CD14-positive monocyte (primary cell): Measurements from ENCODE around the gene TSSK6. TPM values are rescaled to one million over a fixed set of nuclear protein-coding genes. Genes with fewer than 3 reads are reported as not detected.
A peak's percentile ranks its signal among the peaks of the same experiment; 100 is the strongest.

Experiments used
- DNase-seq, 3 donors: peaks; one replicate each; pipeline ENCODE4 v3.0.0-alpha.2; 2011 to 2022
- H2AFZ ChIP-seq: 2 replicates; pipeline ENCODE4 v1.6.0; 2012; ENCODE audit warnings: mild to moderate bottlenecking, low read depth, low read length, inconsistent platforms; ENCODE audit not compliant: insufficient read depth, poor library complexity, severe bottlenecking
- H3K27ac ChIP-seq, 2 donors: 1 replicate in 1 of 2; 2 replicates in 1 of 2; pipeline ENCODE4 v1.5.1; 2012 to 2013; ENCODE audit warnings: low read length in 2 of 2, control low read depth in 1 of 2, inconsistent platforms in 1 of 2, low read depth in 1 of 2, mild to moderate bottlenecking in 1 of 2
- H3K27me3 ChIP-seq, 2 donors: one replicate each; pipeline versions ENCODE4 v1.6.0 to v1.6.1; 2011 to 2013; ENCODE audit warnings: low read length in 2 of 2; ENCODE audit not compliant: control insufficient read depth in 2 of 2, insufficient read depth in 2 of 2
- H3K36me3 ChIP-seq, 2 donors: replicated peaks in 1 of 2; 1 replicate in 1 of 2; 2 replicates in 1 of 2; pipeline versions ENCODE4 v1.5.1 to v1.6.1; 2012 to 2013; ENCODE audit warnings: low read length in 2 of 2, control low read depth in 1 of 2, inconsistent platforms in 1 of 2, mild to moderate bottlenecking in 1 of 2; ENCODE audit not compliant: insufficient read depth in 2 of 2, control insufficient read depth in 1 of 2
- H3K4me1 ChIP-seq, 2 donors: 1 replicate in 1 of 2; 2 replicates in 1 of 2; pipeline versions ENCODE4 v1.5.1 to v1.6.1; 2012 to 2013; ENCODE audit warnings: low read length in 2 of 2, control low read depth in 1 of 2, inconsistent platforms in 1 of 2, mild to moderate bottlenecking in 1 of 2, moderate library complexity in 1 of 2; ENCODE audit not compliant: insufficient read depth in 2 of 2, control insufficient read depth in 1 of 2
- H3K4me2 ChIP-seq: replicated peaks from 2 replicates; pipeline ENCODE3; 2012; ENCODE audit warnings: low read length, moderate library complexity, mild to moderate bottlenecking; ENCODE audit not compliant: poor library complexity, severe bottlenecking; ENCODE audit errors: extremely low read depth
- H3K4me3 ChIP-seq, 3 experiments: fragments of 200-600 bp in 1 of 3; sonication (generic) in 1 of 3; replicated peaks in 1 of 3; 1 replicate in 2 of 3; 2 replicates in 1 of 3; pipeline ENCODE4 v1.5.1; 2011 to 2013; ENCODE audit warnings: low read length in 3 of 3, mild to moderate bottlenecking in 3 of 3, control low read depth in 2 of 3, low read depth in 2 of 3, inconsistent platforms in 1 of 3, moderate library complexity in 1 of 3
- H3K79me2 ChIP-seq: 2 replicates; pipeline ENCODE4 v1.6.0; 2012; ENCODE audit warnings: mild to moderate bottlenecking, control low read depth, inconsistent platforms, low read length, moderate library complexity; ENCODE audit not compliant: insufficient read depth
- H3K9ac ChIP-seq: 2 replicates; pipeline ENCODE4 v1.6.0; 2017; ENCODE audit warnings: low read length, mild to moderate bottlenecking; ENCODE audit not compliant: insufficient read depth, poor library complexity, severe bottlenecking
- H3K9me3 ChIP-seq, 2 donors: replicated peaks in 1 of 2; 1 replicate in 1 of 2; 2 replicates in 1 of 2; pipeline versions ENCODE4 v1.5.1 to v1.6.1; 2012 to 2013; ENCODE audit warnings: low read length in 2 of 2, control low read depth in 1 of 2; ENCODE audit not compliant: control insufficient read depth in 1 of 2, insufficient read depth in 1 of 2
- H4K20me1 ChIP-seq: 2 replicates; pipeline ENCODE4 v1.6.0; 2012; ENCODE audit warnings: mild to moderate bottlenecking, low read length, control low read depth, moderate library complexity; ENCODE audit not compliant: insufficient read depth
- H3K27ac Mint-ChIP-seq, 7 donors: one replicate each; pipeline ENCODE4 v1.8.0; 2020; ENCODE audit warnings: mild to moderate bottlenecking in 7 of 7, mixed read lengths in 7 of 7, moderate library complexity in 6 of 7, inconsistent platforms in 2 of 7
- H3K27me3 Mint-ChIP-seq, 3 donors: one replicate each; pipeline ENCODE4 v1.8.0; 2021 to 2022; ENCODE audit warnings: low read depth in 3 of 3, mild to moderate bottlenecking in 3 of 3, mixed read lengths in 3 of 3, moderate library complexity in 3 of 3, inconsistent platforms in 1 of 3
- H3K36me3 Mint-ChIP-seq, 2 donors: one replicate each; pipeline ENCODE4 v1.8.0; 2020; ENCODE audit warnings: mixed read lengths in 2 of 2, inconsistent platforms in 1 of 2, mild to moderate bottlenecking in 1 of 2
- H3K4me1 Mint-ChIP-seq: one replicate; pipeline ENCODE4 v1.8.0; 2020; ENCODE audit warnings: mild to moderate bottlenecking, mixed read lengths
- H3K4me3 Mint-ChIP-seq, 2 donors: one replicate each; pipeline ENCODE4 v1.8.0; 2020; ENCODE audit warnings: mild to moderate bottlenecking in 2 of 2, mixed read lengths in 2 of 2, moderate library complexity in 1 of 2
- H3K9me3 Mint-ChIP-seq, 7 donors: one replicate each; pipeline ENCODE4 v1.8.0; 2020 to 2022; ENCODE audit warnings: mixed read lengths in 7 of 7, mild to moderate bottlenecking in 6 of 7, moderate library complexity in 6 of 7, inconsistent platforms in 2 of 7
- WGBS: methylation state at CpG from one replicate; pipeline ENCODE4 v1.1.5; 2013; ENCODE audit warnings: missing lambda C conversion rate; ENCODE audit not compliant: insufficient coverage; 5-methylcytosine and 5-hydroxymethylcytosine counted together
- intact Hi-C, 2 donors: fragments of 100-400 bp; cut with micrococcal nuclease; formaldehyde crosslinking; loops; one replicate each; pipeline versions ENCODE4 v1.15.0 to v1.15.1; 2023
- polyA plus RNA-seq, 3 donors: library from polyadenylated mRNA; depleted of rRNA in 1 of 3; unstranded in 2 of 3; stranded (reverse) in 1 of 3; fragments of 300-500 nt in 2 of 3; fragments of >200 nt in 1 of 3; fragmentation: Illumina TruSeq in 2 of 3; gene quantifications; 1 replicate in 2 of 3; 2 replicates in 1 of 3; pipeline ENCODE4 v1.2.3, GENCODE V29; 2012 to 2021
- TF ChIP-seq, protein P1 (sequence below): fragments of 200-600 bp; IDR thresholded peaks from one replicate; pipeline ENCODE4 v1.8.0; 2022; ENCODE audit warnings: antibody characterized with exemption, mild to moderate bottlenecking

TSSK6 gene
- polyA plus RNA-seq, 3 donors: 0.27 to 0.80 TPM; not detected in 1

DNA sequence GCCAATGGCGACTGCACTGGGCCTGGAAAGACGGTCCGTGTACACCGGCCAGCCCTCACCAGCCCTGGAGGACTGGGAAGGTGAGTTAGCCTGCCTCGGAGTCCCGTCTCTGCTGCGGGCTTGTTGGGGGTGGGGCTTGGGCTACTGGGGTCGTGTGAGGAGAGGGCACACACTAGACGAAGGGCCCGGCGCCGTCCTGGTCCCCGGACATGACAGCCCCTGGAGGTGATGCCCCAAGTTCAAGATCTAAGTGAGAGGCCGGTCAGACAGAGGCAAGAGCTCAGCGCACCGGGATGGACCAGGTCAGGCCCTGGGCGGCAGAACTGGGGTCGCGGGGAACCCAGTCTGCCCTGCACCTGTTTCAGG lies 24.3 kb upstream of the TSSK6 start:
- H3K27me3 Mint-ChIP-seq: peaks cover 37 to 59% (median 50%) of the 10 kb centered on the region in 3 donors
- intact Hi-C loops: loop anchor here in 1 of 2 donors (10.0 kb wide), 1 partner anchor 235 kb away; no protein-coding TSS in a partner anchor
- peaks cover 1 to 35% (median 21%) of the 10 kb centered on the region in 7 donors for H3K9me3 Mint-ChIP-seq
- Histone ChIP-seq H3K9ac (no peak overlapping the region), H3K36me3 (no peaks in the 10 kb centered on the region), H3K27ac (no peak overlapping the region), H2AFZ (no peak overlapping the region), H3K4me3 (no peak overlapping the region), H4K20me1 (no peaks in the 10 kb centered on the region), H3K9me3 (peaks cover 16 to 17% of the 10 kb centered on the region in 2 donors), H3K27me3 (peaks cover 8 to 43% of the 10 kb centered on the region in 2 donors), H3K4me1 (peaks cover 33 to 40% of the 10 kb centered on the region in 2 donors), H3K79me2 (no peaks in the 10 kb centered on the region), H3K4me2 (no peak overlapping the region)
- TF ChIP-seq, protein P1, sequence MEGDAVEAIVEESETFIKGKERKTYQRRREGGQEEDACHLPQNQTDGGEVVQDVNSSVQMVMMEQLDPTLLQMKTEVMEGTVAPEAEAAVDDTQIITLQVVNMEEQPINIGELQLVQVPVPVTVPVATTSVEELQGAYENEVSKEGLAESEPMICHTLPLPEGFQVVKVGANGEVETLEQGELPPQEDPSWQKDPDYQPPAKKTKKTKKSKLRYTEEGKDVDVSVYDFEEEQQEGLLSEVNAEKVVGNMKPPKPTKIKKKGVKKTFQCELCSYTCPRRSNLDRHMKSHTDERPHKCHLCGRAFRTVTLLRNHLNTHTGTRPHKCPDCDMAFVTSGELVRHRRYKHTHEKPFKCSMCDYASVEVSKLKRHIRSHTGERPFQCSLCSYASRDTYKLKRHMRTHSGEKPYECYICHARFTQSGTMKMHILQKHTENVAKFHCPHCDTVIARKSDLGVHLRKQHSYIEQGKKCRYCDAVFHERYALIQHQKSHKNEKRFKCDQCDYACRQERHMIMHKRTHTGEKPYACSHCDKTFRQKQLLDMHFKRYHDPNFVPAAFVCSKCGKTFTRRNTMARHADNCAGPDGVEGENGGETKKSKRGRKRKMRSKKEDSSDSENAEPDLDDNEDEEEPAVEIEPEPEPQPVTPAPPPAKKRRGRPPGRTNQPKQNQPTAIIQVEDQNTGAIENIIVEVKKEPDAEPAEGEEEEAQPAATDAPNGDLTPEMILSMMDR: no peak
- no peak for DNase-seq
- H3K4me3 Mint-ChIP-seq: peak overlapping the region in 1 of 2 donors; percentile 80
- H3K4me1 Mint-ChIP-seq: peaks cover 37% of the 10 kb centered on the region
- 34% methylated on average over 19 of the region's 19 CpGs for WGBS
- H3K36me3 Mint-ChIP-seq: peaks cover 0 to 2% of the 10 kb centered on the region in 2 donors
- no peak overlapping the region for H3K27ac Mint-ChIP-seq

GRCh38 chr19:19538785-19539166 lies 23.4 kb upstream of the TSSK6 start:
- peaks cover 0 to 32% (median 21%) of the 10 kb centered on the region in 7 donors for H3K9me3 Mint-ChIP-seq
- Histone ChIP-seq H2AFZ (no peak overlapping the region), H3K79me2 (no peaks in the 10 kb centered on the region), H3K9me3 (peaks cover 9 to 16% of the 10 kb centered on the region in 2 donors), H3K4me3 (no peak overlapping the region), H3K27me3 (peaks cover 8 to 43% of the 10 kb centered on the region in 2 donors), H4K20me1 (no peaks in the 10 kb centered on the region), H3K4me2 (no peak overlapping the region), H3K4me1 (peaks cover 33 to 40% of the 10 kb centered on the region in 2 donors), H3K9ac (no peak overlapping the region), H3K27ac (no peak overlapping the region), H3K36me3 (no peaks in the 10 kb centered on the region)
- intact Hi-C loops: loop anchor here in 1 of 2 donors (10.0 kb wide), 1 partner anchor 236 kb away; no protein-coding TSS in a partner anchor
- peaks cover 37 to 59% (median 53%) of the 10 kb centered on the region in 3 donors for H3K27me3 Mint-ChIP-seq
- H3K4me3 Mint-ChIP-seq: peak overlapping the region in 1 of 2 donors; percentile 80
- WGBS: 45% methylated on average over 6 of the region's 7 CpGs
- TF ChIP-seq, protein P1: no peak
- peaks cover 37% of the 10 kb centered on the region for H3K4me1 Mint-ChIP-seq
- no peak for DNase-seq
- no peak overlapping the region for H3K27ac Mint-ChIP-seq
- peaks cover 0 to 2% of the 10 kb centered on the region in 2 donors for H3K36me3 Mint-ChIP-seq
